Liver (tissue), 9 donors: ENCODE measurements around the gene FAM241B. TPM values are rescaled to one million over a fixed set of nuclear protein-coding genes. Genes with fewer than 3 reads are reported as not detected.
A peak's percentile ranks its signal among the peaks of the same experiment; 100 is the strongest.

Experiments
- DNase-seq: peaks from one replicate; pipeline ENCODE4 v3.0.0-alpha.2; 2017; ENCODE audit warnings: low spot score
- H3K27ac ChIP-seq, 2 donors: one replicate each; pipeline ENCODE4 v1.7.0; 2013; ENCODE audit warnings: inconsistent platforms in 2 of 2, low read length in 2 of 2, control low read depth in 1 of 2, low read depth in 1 of 2, mild to moderate bottlenecking in 1 of 2
- H3K27me3 ChIP-seq, 4 donors: one replicate each; pipeline versions ENCODE4 v1.6.1 to v1.7.0; 2013; ENCODE audit warnings: low read length in 3 of 4, inconsistent platforms in 1 of 4, mild to moderate bottlenecking in 1 of 4, moderate library complexity in 1 of 4; ENCODE audit not compliant: control insufficient read depth in 4 of 4, insufficient read depth in 4 of 4
- H3K36me3 ChIP-seq, 4 donors: one replicate each; pipeline versions ENCODE4 v1.6.1 to v1.7.0; 2013; ENCODE audit warnings: low read length in 3 of 4, mild to moderate bottlenecking in 3 of 4, low read depth in 1 of 4, moderate library complexity in 1 of 4; ENCODE audit not compliant: control insufficient read depth in 4 of 4, insufficient read depth in 3 of 4
- H3K4me1 ChIP-seq, 4 donors: one replicate each; pipeline versions ENCODE4 v1.6.1 to v1.7.0; 2013; ENCODE audit warnings: low read length in 3 of 4, mild to moderate bottlenecking in 3 of 4, moderate library complexity in 1 of 4; ENCODE audit not compliant: control insufficient read depth in 4 of 4, insufficient read depth in 4 of 4
- H3K4me3 ChIP-seq, 3 donors: one replicate each; pipeline versions ENCODE4 v1.6.1 to v1.7.0; 2013; ENCODE audit warnings: low read length in 3 of 3, control low read depth in 1 of 3, low read depth in 1 of 3, mild to moderate bottlenecking in 1 of 3
- H3K9ac ChIP-seq, 2 donors: one replicate each; pipeline ENCODE4 v1.7.0; 2013; ENCODE audit warnings: low read length in 2 of 2, mild to moderate bottlenecking in 2 of 2, moderate library complexity in 2 of 2, control low read depth in 1 of 2, low read depth in 1 of 2
- H3K9me3 ChIP-seq, 4 donors: one replicate each; pipeline versions ENCODE4 v1.6.1 to v1.7.0; 2013; ENCODE audit warnings: low read length in 3 of 4; ENCODE audit not compliant: control insufficient read depth in 4 of 4
- EGR1 ChIP-seq, 2 donors: IDR thresholded peaks; 2 replicates each; pipeline ENCODE4 v1.6.1; 2016 to 2018; ENCODE audit warnings: antibody characterized with exemption in 2 of 2, low read depth in 2 of 2
- FOXA1 ChIP-seq: IDR thresholded peaks from 2 replicates; pipeline ENCODE4 v1.6.1; 2016; ENCODE audit warnings: antibody characterized with exemption
- GABPA ChIP-seq, 2 donors: IDR thresholded peaks in 1 of 2; conservative IDR thresholded peaks in 1 of 2; 2 replicates each; pipeline ENCODE4 v1.6.1; 2016; ENCODE audit warnings: antibody characterized with exemption in 2 of 2, mild to moderate bottlenecking in 1 of 2, moderate library complexity in 1 of 2
- HNF4A ChIP-seq, 2 donors: conservative IDR thresholded peaks; 2 replicates each; pipeline ENCODE4 v1.6.1; 2016; ENCODE audit warnings: antibody characterized with exemption in 2 of 2, mild to moderate bottlenecking in 2 of 2
- HNF4G ChIP-seq: IDR thresholded peaks from 2 replicates; pipeline ENCODE4 v1.6.1; 2016; ENCODE audit warnings: antibody characterized with exemption
- RAD21 ChIP-seq, 2 donors: IDR thresholded peaks; 2 replicates each; pipeline ENCODE4 v1.6.1; 2016; ENCODE audit warnings: antibody characterized with exemption in 2 of 2, mild to moderate bottlenecking in 2 of 2
- REST ChIP-seq: IDR thresholded peaks from 2 replicates; pipeline ENCODE4 v1.6.1; 2016; ENCODE audit warnings: antibody characterized with exemption, mild to moderate bottlenecking
- SP1 ChIP-seq: IDR thresholded peaks from 2 replicates; pipeline ENCODE4 v1.6.1; 2018; ENCODE audit warnings: antibody characterized with exemption, mild to moderate bottlenecking
- TAF1 ChIP-seq: conservative IDR thresholded peaks from 2 replicates; pipeline ENCODE4 v1.6.1; 2016; ENCODE audit warnings: antibody characterized with exemption, mild to moderate bottlenecking
- YY1 ChIP-seq: IDR thresholded peaks from 2 replicates; pipeline ENCODE4 v1.6.1; 2016; ENCODE audit warnings: antibody characterized with exemption, mild to moderate bottlenecking
- ZBTB33 ChIP-seq: IDR thresholded peaks from 2 replicates; pipeline ENCODE4 v1.6.1; 2016; ENCODE audit warnings: antibody characterized with exemption
- polyA plus RNA-seq, 2 donors: library from polyadenylated mRNA; stranded (reverse) in 1 of 2; unstranded in 1 of 2; fragments of 200-250 nt in 1 of 2; fragments of >200 nt in 1 of 2; fragmentation: Nextera tagmentation in 1 of 2; extraction: Ambion mirVana in 1 of 2; gene quantifications; one replicate each; pipeline versions ENCODE4 v1.2.1 to v1.2.3, GENCODE V29; 2013 to 2015
- total RNA-seq, 2 donors: library from RNA; depleted of rRNA; stranded (reverse); fragments of >200 nt; gene quantifications; one replicate each; pipeline ENCODE4 v1.2.3, GENCODE V29; 2014
- donor health status: healthy.
- donor health status: healthy.
- donor health status: healthy.
- donor health status: healthy.
- donor health status: healthy.

The FAM241B gene
- total and polyA plus RNA-seq, 4 donors, result 0.84 to 2.5 (median 1.7) TPM

DNA sequence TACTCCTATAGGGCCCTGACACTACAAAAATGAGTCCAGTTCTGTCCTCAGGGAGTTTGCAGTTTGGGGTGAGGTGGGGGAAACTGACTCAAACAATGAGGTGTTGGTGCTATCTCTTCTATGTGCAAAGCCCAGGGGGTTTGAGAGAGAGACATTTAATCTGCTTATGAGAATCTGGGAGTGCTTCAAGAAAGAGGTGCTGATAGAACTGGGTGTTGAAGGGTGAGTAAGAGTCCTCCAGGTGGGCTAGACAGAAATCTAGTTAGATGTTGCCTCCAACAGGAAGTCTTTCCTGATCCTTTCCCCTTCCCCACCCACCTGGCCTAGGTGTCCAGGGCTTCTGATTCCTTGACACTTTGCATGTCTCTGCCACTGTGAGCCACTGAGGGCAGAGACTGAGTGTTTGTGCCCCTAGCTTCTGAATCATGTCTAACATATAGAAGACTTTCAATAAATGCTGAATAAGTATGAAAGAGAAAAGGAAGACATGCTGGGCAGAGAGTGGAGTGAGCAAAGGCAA, 53.0 kb downstream of the FAM241B start:
- no peak overlapping the region for H3K4me3 ChIP-seq
- no peak for DNase-seq
- H3K9me3 ChIP-seq, result no peaks in the 10 kb centered on the region
- peaks cover 12 to 50% (median 36%) of the 10 kb centered on the region in 4 donors for H3K4me1 ChIP-seq
- TF ChIP-seq SP1 (no peak), REST (no peak), TAF1 (no peak), RAD21 (IDR thresholded peaks at IDR 0.05) (no peak), EGR1 (IDR thresholded peaks at IDR 0.05; ENCODE audit: low read depth in 2 of 2) (no peak), FOXA1 (no peak), HNF4G (no peak), HNF4A (conservative IDR thresholded peaks at IDR 0.05) (no peak), ZBTB33 (no peak), GABPA (IDR thresholded peaks at IDR 0.05 in 1 of 2, conservative IDR thresholded peaks at IDR 0.05 in 1 of 2) (no peak), YY1 (no peak)
- no peaks in the 10 kb centered on the region for H3K36me3 ChIP-seq
- H3K27me3 ChIP-seq, result no peaks in the 10 kb centered on the region
- H3K9ac ChIP-seq, result no peak overlapping the region
- H3K27ac ChIP-seq, result peak overlapping the region; percentile 13 to 96

Other genes starting within 250 kb of the FAM241B start
- under 1 TPM in 1 of 2 donors, not detected in 1; 0.08 TPM for gene TACR2, start 213.3 kb upstream of the FAM241B start, total RNA-seq
- gene TACR2, start 213.3 kb upstream of the FAM241B start, polyA plus RNA-seq, result under 1 TPM; 0.12 to 0.18 TPM
- 1 to 10 TPM; 2.6 to 4.0 TPM for gene TSPAN15, start 178.8 kb upstream of the FAM241B start, total RNA-seq
- 1 to 10 TPM; 2.0 to 4.3 TPM for gene TSPAN15, start 178.8 kb upstream of the FAM241B start, polyA plus RNA-seq
- gene NEUROG3, start 56.8 kb upstream of the FAM241B start, total RNA-seq, result not detected
- gene NEUROG3, start 56.8 kb upstream of the FAM241B start, polyA plus RNA-seq, result not detected
- gene COL13A1, start 171.7 kb downstream of the FAM241B start, total RNA-seq, result under 1 TPM; 0.17 to 0.47 TPM
- under 1 TPM; 0.17 to 0.19 TPM for gene COL13A1, start 171.7 kb downstream of the FAM241B start, polyA plus RNA-seq